Transverse colon (tissue), 4 donors: Measurements from ENCODE around the gene KCNMB1.

Experiments
- CTCF ChIP-seq, 5 experiments: fragments of 200-600 bp in 3 of 5; fragments of 450-650 bp in 2 of 5; sonication (generic) in 3 of 5; IDR thresholded peaks; 1 replicate in 2 of 5; 2 replicates in 3 of 5; pipeline ENCODE4 v1.5.1; 2016 to 2017; ENCODE audit warnings: antibody characterized with exemption in 5 of 5, inconsistent platforms in 3 of 5, mild to moderate bottlenecking in 2 of 5, moderate library complexity in 1 of 5
- POLR2A ChIP-seq: fragments of 450-650 bp; IDR thresholded peaks from one replicate; pipeline ENCODE4 v1.6.1; 2016; ENCODE audit warnings: antibody characterized with exemption, mild to moderate bottlenecking, moderate library complexity
- POLR2AphosphoS5 ChIP-seq, 3 donors: sonication (generic); formaldehyde crosslinking; IDR thresholded peaks; one replicate each; pipeline ENCODE4 v1.6.1; 2016; ENCODE audit warnings: antibody characterized with exemption in 3 of 3

GRCh38 chr5:170353011-170353761 is 36.0 kb downstream of the KCNMB1 start:
- no peak for TF ChIP-seq POLR2A
- TF ChIP-seq CTCF (IDR thresholded peaks at IDR 0.05) = no peak
- TF ChIP-seq POLR2AphosphoS5 (IDR thresholded peaks at IDR 0.05) = peak in 2 of 3 donors; percentile 15 to 48
